ENCODE results near the gene RHBG. TPM values are rescaled to one million over a fixed set of nuclear protein-coding genes. Genes with fewer than 3 reads are reported as not detected.

Gene RHBG
- total and polyA plus RNA-seq, 2 donors (not counting 3 experiments of a cell fraction or from before 2014, with no cell fraction given) = not detected

GRCh38 chr1:156424806-156425432 lies 55.9 kb downstream of the RHBG start:
- POLR2A ChIA-PET = no interaction called here
- no TSS peak for BruUV-seq (replicated peaks)
- dilution Hi-C loops (cut with MboI; ENCODE audit: extremely low pct_ligation_motif_present, low sequenced_read_pairs) = no loop called here

More at GRCh38 chr1:156424806-156425432, 55.9 kb downstream of the RHBG start:
- Histone ChIP-seq H3K9me3 (replicated peaks; ENCODE audit: control insufficient read depth, insufficient read depth, low read length) (no peaks in the 10 kb centered on the region), H3K27ac (ENCODE audit: insufficient read depth, low read depth, low read length) (no peak overlapping the region), H4K20me1 (replicated peaks; ENCODE audit: control insufficient read depth, extremely low read depth, insufficient read depth, low read length) (no peaks in the 10 kb centered on the region), H3K4me2 (ENCODE audit: insufficient read depth, low read length) (no peak overlapping the region), H3K27me3 (ENCODE audit: control insufficient read depth in 2 of 2, insufficient read depth in 2 of 2, low read length in 2 of 2) (peaks cover 85 to 93% of the 10 kb centered on the region in 2 experiments), H3K9me1 (replicated peaks; ENCODE audit: control insufficient read depth, extremely low read depth, insufficient read depth, low read length) (no peaks in the 10 kb centered on the region), H3K79me2 (ENCODE audit: control insufficient read depth, insufficient read depth, low read length) (no peaks in the 10 kb centered on the region), H2AFZ (ENCODE audit: low read depth, low read length) (no peak overlapping the region), H3K36me3 (ENCODE audit: control insufficient read depth in 2 of 2, extremely low read depth in 1 of 2, insufficient read depth in 2 of 2, low read length in 2 of 2) (no peaks in the 10 kb centered on the region), H3K4me1 (ENCODE audit: control insufficient read depth, extremely low read depth, insufficient read depth, low read length) (peaks cover 5% of the 10 kb centered on the region), H3K4me3 (replicated peaks in 1 of 3; ENCODE audit: insufficient read depth in 1 of 3, low read depth in 1 of 3, low read length in 3 of 3) (no peak overlapping the region), H3K9ac (replicated peaks; ENCODE audit: extremely low read depth, insufficient read depth, low read length) (no peak overlapping the region)
- intact Hi-C loops (cut with micrococcal nuclease) = no loop called here
- DNase-seq (ENCODE audit: low read depth, low spot score) (no peak), FAIRE-seq (no peak)
- CTCF ChIA-PET = interaction anchor here (1.0 to 7.0 kb wide), 3 partner anchors 21 to 42 kb away, joined by 4 to 82 read pairs (median 4); no protein-coding TSS in a partner anchor
- no peak for TF ChIP-seq POLR2AphosphoS5 (IDR thresholded peaks at IDR 0.05; ENCODE audit: insufficient read depth, low read depth, low read length)
- no peak for TF ChIP-seq FOS (IDR thresholded peaks at IDR 0.05; ENCODE audit: borderline replicate concordance, insufficient read depth, low read length)
- TF ChIP-seq EZH2 (IDR thresholded peaks at IDR 0.05; ENCODE audit: borderline replicate concordance, low read depth, low read length, severe bottlenecking) = no peak
- no peak for TF ChIP-seq CTCF (IDR thresholded peaks at IDR 0.05; ENCODE audit: extremely low read depth in 1 of 2, insufficient read depth in 1 of 2, low read depth in 1 of 2, low read length in 2 of 2)
- TF ChIP-seq JUN (IDR thresholded peaks at IDR 0.05; ENCODE audit: borderline replicate concordance, insufficient read depth, insufficient read length, low read depth) = no peak
- no peak for TF ChIP-seq MYC (IDR thresholded peaks at IDR 0.05; ENCODE audit: low read depth, low read length)
- TF ChIP-seq POLR2A (IDR thresholded peaks at IDR 0.05; ENCODE audit: low read depth, low read length) = no peak
- TF ChIP-seq GATA2 (IDR thresholded peaks at IDR 0.05; ENCODE audit: insufficient read depth, insufficient read length, low read depth, low read length) = no peak
- no peak for TF ChIP-seq MAX (IDR thresholded peaks at IDR 0.05; ENCODE audit: insufficient read depth, insufficient read length)

Data from endothelial cell of umbilical vein (primary cell).